Activated CD4-positive, alpha-beta memory T cell treated with anti-CD3 and anti-CD28 coated beads, Interleukin-2, amount 10 ng/mL, durations not matched to agents 7 days and 5 days (primary cell): Measurements from ENCODE around the gene ARPC2. TPM values are rescaled to one million over a fixed set of nuclear protein-coding genes. Genes with fewer than 3 reads are reported as not detected.
A peak's percentile ranks its signal among the peaks of the same experiment; 100 is the strongest.

Source experiments
- CTCF ChIA-PET: fragments of 350-600 bp; sonication (Branson Sonifier 250); formaldehyde crosslinking; loops from one replicate; lab custom pipeline; 2021; ENCODE audit warnings: antibody characterized with exemption, inconsistent platforms; lab: Charles Lee
- POLR2A ChIA-PET: fragments of 350-600 bp; sonication (Branson Sonifier 250); formaldehyde crosslinking; loops from one replicate; lab custom pipeline; 2021; ENCODE audit warnings: antibody characterized with exemption; lab: Charles Lee
- DNase-seq: peaks from one replicate; pipeline ENCODE4 v3.0.0-alpha.2; 2020
- H3K27ac Mint-ChIP-seq: one replicate; pipeline ENCODE4 v1.8.0; 2021; ENCODE audit warnings: mild to moderate bottlenecking, mixed read lengths
- H3K27me3 Mint-ChIP-seq: one replicate; pipeline ENCODE4 v1.8.0; 2021; ENCODE audit warnings: mixed read lengths
- H3K36me3 Mint-ChIP-seq: one replicate; pipeline ENCODE4 v1.8.0; 2021; ENCODE audit warnings: low read depth, mixed read lengths
- H3K4me1 Mint-ChIP-seq: one replicate; pipeline ENCODE4 v1.8.0; 2021; ENCODE audit warnings: mixed read lengths
- H3K4me3 Mint-ChIP-seq: one replicate; pipeline ENCODE4 v1.8.0; 2021; ENCODE audit warnings: mild to moderate bottlenecking, mixed read lengths
- H3K9me3 Mint-ChIP-seq: one replicate; pipeline ENCODE4 v1.8.0; 2021; ENCODE audit warnings: mixed read lengths
- total RNA-seq, 2 experiments: library from RNA; stranded (reverse); gene quantifications; one replicate each; pipeline ENCODE4 v1.2.3, GENCODE V29; 2021

The ARPC2 gene
- total RNA-seq, 2 experiments from 2014 or later: 765 to 778 TPM

DNA sequence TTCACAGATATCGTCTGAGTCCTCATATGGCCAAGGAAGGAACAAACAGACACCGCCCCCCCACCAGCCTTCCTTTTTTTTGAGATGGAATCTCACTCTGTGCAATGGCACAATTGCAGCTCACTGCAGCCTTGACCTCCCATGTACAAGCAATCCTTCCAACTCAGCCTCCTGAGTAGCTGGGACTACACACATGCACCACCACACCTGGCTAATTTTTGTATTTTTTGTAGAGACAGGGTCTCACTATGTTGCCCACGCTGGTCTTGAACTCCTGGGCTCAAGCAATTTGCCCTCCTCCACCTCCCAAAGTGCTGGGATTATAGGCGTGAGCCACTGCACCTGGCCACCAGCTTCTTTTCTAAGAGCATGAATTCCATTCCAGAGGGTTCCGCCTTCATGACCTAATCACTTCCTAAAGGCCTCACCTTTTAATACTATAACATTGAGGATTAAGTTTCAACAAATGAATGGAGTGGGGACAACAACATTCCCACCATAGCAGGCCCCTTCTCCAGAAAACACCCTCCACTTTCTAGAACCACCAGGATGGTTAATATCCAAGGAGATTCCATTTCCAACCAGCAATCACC lies 77.5 kb downstream of the ARPC2 start:
- POLR2A ChIA-PET: interaction anchor here (1.2 to 19.0 kb wide), 4 partner anchors 8 to 103 kb away, joined by 3 to 299 read pairs (median 8); partner anchors contain the start of genes AAMP and PNKD
- CTCF ChIA-PET: interaction anchor here (0.9 to 11.2 kb wide), 7 partner anchors 8 to 365 kb away, joined by 3 to 126 read pairs (median 5); partner anchors contain the start of genes AAMP, BCS1L and PNKD
- Mint-ChIP-seq H3K4me3 (no peak overlapping the region), H3K4me1 (peaks cover 50% of the 10 kb centered on the region), H3K27ac (no peak overlapping the region), H3K27me3 (no peaks in the 10 kb centered on the region), H3K9me3 (no peaks in the 10 kb centered on the region), H3K36me3 (peaks cover 16% of the 10 kb centered on the region)
- no peak for DNase-seq

- Mint-ChIP-seq H3K27ac (no peak overlapping the region), H3K9me3 (no peaks in the 10 kb centered on the region), H3K4me3 (no peak overlapping the region), H3K27me3 (no peaks in the 10 kb centered on the region), H3K4me1 (peaks cover 45% of the 10 kb centered on the region), H3K36me3 (peaks cover 11% of the 10 kb centered on the region)
- DNase-seq: no peak
- ChIA-PET POLR2A (interaction anchor here (1.2 to 19.0 kb wide), 3 partner anchors 8 to 102 kb away, joined by 3 to 299 read pairs (median 9); partner anchors contain the start of genes AAMP and PNKD), CTCF (interaction anchor here (1.5 to 11.2 kb wide), 6 partner anchors 9 to 101 kb away, joined by 3 to 126 read pairs (median 8); partner anchors contain the start of genes AAMP and PNKD)
Measured at GRCh38 chr2:218295029-218295428, 78.0 kb downstream of the ARPC2 start.

GRCh38 chr2:218296200-218296599 lies 79.2 kb downstream of the ARPC2 start:
- Mint-ChIP-seq H3K27me3 (no peaks in the 10 kb centered on the region), H3K36me3 (peaks cover under 1% of the 10 kb centered on the region), H3K4me3 (no peak overlapping the region), H3K4me1 (peaks cover 37% of the 10 kb centered on the region), H3K27ac (no peak overlapping the region), H3K9me3 (no peaks in the 10 kb centered on the region)
- DNase-seq: no peak
- POLR2A ChIA-PET: interaction anchor here (0.8 to 19.0 kb wide), 4 partner anchors 10 to 101 kb away, joined by 3 to 299 read pairs (median 6); partner anchors contain the start of genes AAMP and PNKD
- CTCF ChIA-PET: interaction anchor here (0.8 to 11.2 kb wide), 5 partner anchors 10 to 352 kb away, joined by 3 to 126 read pairs (median 4); partner anchors contain the start of genes AAMP and PNKD

DNA sequence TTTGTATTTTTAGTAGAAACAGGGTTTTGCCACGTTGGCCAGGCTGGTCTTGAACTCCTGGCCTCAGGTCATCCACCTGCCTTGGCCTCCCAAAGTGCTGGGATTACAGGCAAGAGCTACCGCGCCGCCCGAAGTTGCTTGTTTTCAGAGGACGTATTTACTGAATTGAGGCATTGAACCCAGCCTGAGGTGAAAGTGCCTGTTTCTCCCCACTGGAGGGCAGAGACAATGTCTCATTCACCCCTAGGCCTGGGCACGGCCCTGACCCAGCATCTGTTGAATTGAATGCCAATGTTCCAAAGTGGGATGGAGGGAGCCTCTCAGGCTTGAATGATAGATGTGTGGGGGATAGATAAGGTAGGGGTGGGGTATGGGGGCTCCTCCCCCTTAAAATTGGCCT lies 79.9 kb downstream of the ARPC2 start:
- Mint-ChIP-seq H3K36me3 (no peaks in the 10 kb centered on the region), H3K4me3 (no peak overlapping the region), H3K9me3 (no peaks in the 10 kb centered on the region), H3K4me1 (peaks cover 43% of the 10 kb centered on the region), H3K27ac (no peak overlapping the region), H3K27me3 (no peaks in the 10 kb centered on the region)
- DNase-seq: no peak
- ChIA-PET POLR2A (interaction anchor here (1.1 to 19.0 kb wide), 2 partner anchors 22 to 100 kb away, joined by 3 to 299 read pairs; partner anchors contain the start of genes AAMP and PNKD), CTCF (interaction anchor here (0.6 to 11.2 kb wide), 7 partner anchors 10 to 351 kb away, joined by 3 to 126 read pairs (median 4); partner anchors contain the start of genes AAMP, CATIP and PNKD)

DNA sequence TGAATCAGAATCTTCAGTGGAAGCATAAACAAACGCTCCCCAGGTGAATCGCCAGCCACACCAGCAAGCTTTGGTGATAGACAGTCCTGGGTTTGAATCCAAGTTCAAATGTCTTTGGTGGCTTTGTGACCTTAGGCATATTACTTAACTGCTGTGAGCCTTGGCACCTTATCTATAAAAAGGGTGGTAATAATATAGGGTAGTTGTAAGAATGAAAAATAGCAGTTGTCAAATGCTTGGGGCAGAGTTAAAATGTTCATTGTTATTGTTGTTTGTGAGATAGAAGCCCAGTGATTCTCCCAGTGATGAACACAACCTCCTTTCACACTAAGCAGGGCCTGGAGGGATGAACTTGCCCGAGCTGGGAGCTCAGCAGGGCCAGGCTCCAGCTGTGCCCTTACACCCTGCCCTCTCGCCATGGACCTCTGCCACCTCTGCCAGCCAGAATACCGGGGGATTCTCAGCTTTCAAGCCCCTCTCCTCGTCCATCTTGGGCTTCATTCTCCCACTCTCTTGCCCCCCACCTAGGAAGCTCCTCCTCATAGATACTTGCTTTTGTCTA lies 81.4 kb downstream of the ARPC2 start:
- Mint-ChIP-seq H3K9me3 (no peaks in the 10 kb centered on the region), H3K27ac (no peak overlapping the region), H3K36me3 (no peaks in the 10 kb centered on the region), H3K27me3 (no peaks in the 10 kb centered on the region), H3K4me1 (peaks cover 33% of the 10 kb centered on the region), H3K4me3 (no peak overlapping the region)
- DNase-seq: no peak
- POLR2A ChIA-PET: interaction anchor here (1.2 to 19.0 kb wide), 3 partner anchors 9 to 106 kb away, joined by 3 to 299 read pairs (median 4); partner anchors contain the start of genes AAMP and PNKD
- CTCF ChIA-PET: interaction anchor here (0.9 to 11.2 kb wide), 5 partner anchors 12 to 98 kb away, joined by 3 to 126 read pairs (median 15); partner anchors contain the start of genes AAMP, CATIP and PNKD

DNA sequence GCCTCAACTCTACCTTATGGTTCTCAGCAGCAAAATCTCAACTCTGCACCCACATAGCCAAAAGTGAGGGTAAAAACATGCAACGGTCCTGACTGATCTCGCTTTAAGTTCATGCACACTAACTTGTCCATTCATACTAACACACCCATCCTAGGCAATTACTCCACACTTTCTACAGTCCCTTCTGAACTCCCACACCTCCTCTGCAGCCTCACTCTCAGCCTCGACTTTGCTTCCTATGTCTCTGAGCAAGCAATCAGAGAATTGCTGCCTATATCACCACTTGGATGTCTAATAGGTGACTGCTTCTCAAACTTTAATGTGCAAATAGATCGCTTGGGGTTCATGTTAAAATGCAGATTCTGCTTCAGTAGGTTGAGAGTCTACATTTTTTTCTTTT lies 83.2 kb downstream of the ARPC2 start:
- no peaks in the 10 kb centered on the region for H3K27me3 Mint-ChIP-seq
- H3K4me1 Mint-ChIP-seq: peaks cover 16% of the 10 kb centered on the region
- POLR2A ChIA-PET: interaction anchor here (19.0 kb wide), 1 partner anchor 25 kb away, joined by 299 read pairs; the partner anchor contains the start of genes AAMP and PNKD
- no peak overlapping the region for H3K4me3 Mint-ChIP-seq
- CTCF ChIA-PET: interaction anchor here (3.2 to 3.6 kb wide), 2 partner anchors 56 to 96 kb away, joined by 15 to 16 read pairs; partner anchors contain the start of gene CATIP
- H3K36me3 Mint-ChIP-seq: no peaks in the 10 kb centered on the region
- no peak for DNase-seq
- H3K27ac Mint-ChIP-seq: no peak overlapping the region
- no peaks in the 10 kb centered on the region for H3K9me3 Mint-ChIP-seq

- ChIA-PET CTCF (interaction anchor here (0.6 to 3.8 kb wide), 23 partner anchors 8 to 502 kb away, joined by 3 to 40 read pairs (median 4); partner anchors contain the start of genes CATIP and TMBIM1), POLR2A (interaction anchor here (1.1 to 3.5 kb wide), 4 partner anchors 10 to 94 kb away, joined by 4 to 25 read pairs (median 6); no protein-coding TSS in a partner anchor)
- Mint-ChIP-seq H3K9me3 (no peaks in the 10 kb centered on the region), H3K27ac (no peak overlapping the region), H3K4me1 (peaks cover 8% of the 10 kb centered on the region), H3K4me3 (no peak overlapping the region), H3K36me3 (no peaks in the 10 kb centered on the region), H3K27me3 (no peaks in the 10 kb centered on the region)
- DNase-seq: peak; percentile 91
Measured at GRCh38 chr2:218301176-218301819, 84.3 kb downstream of the ARPC2 start.

Other genes starting within 250 kb of the ARPC2 start
- gene TNS1, start 214.2 kb upstream of the ARPC2 start, total RNA-seq: 1 to 10 TPM; 3.2 to 3.4 TPM
- gene RUFY4, start 147.9 kb upstream of the ARPC2 start, total RNA-seq: 1 to 10 TPM; 2.1 to 3.2 TPM
- under 1 TPM; 0.13 to 0.15 TPM for gene CXCR2, start 91.2 kb upstream of the ARPC2 start, total RNA-seq
- gene CXCR1, start 50.2 kb upstream of the ARPC2 start, total RNA-seq: 1 to 10 TPM; 2.7 to 3.0 TPM
- under 1 TPM; 0.68 to 0.75 TPM for gene GPBAR1, start 43.8 kb downstream of the ARPC2 start, total RNA-seq
- 10 to 100 TPM; 44.2 to 46.8 TPM for gene AAMP, start 52.9 kb downstream of the ARPC2 start, total RNA-seq
- 10 to 100 TPM; 30.1 to 31.8 TPM for gene PNKD, start 53.3 kb downstream of the ARPC2 start, total RNA-seq
- 100 to 1,000 TPM; 105 to 107 TPM for gene TMBIM1, start 75.3 kb downstream of the ARPC2 start, total RNA-seq
- gene CATIP, start 139.7 kb downstream of the ARPC2 start, total RNA-seq: not detected
- gene SLC11A1, start 165.1 kb downstream of the ARPC2 start, total RNA-seq: under 1 TPM; 0.13 to 0.25 TPM
- 100 to 1,000 TPM; 203 to 205 TPM for gene CTDSP1, start 182.7 kb downstream of the ARPC2 start, total RNA-seq
- gene VIL1, start 201.9 kb downstream of the ARPC2 start, total RNA-seq: not detected